GM21737 (cell line): ENCODE results near the gene BCL2.
"Not testable (repeated sequence)": the region's sequence is repeated elsewhere in the genome, so short reads cannot be mapped to it uniquely, and the experiment has no call there.

Source experiments
- ATAC-seq: cut with Tn5 transposase; IDR thresholded peaks from one replicate; pipeline ENCODE4 v1.9.1; 2021; ENCODE audit warnings: mild to moderate bottlenecking, moderate library complexity; ENCODE audit not compliant: unreplicated experiment

The BCL2 gene

GRCh38 chr18:63236921-63237846 is 82.4 kb downstream of the BCL2 start:
- ATAC-seq = no peak

- ATAC-seq = no peak
Observed at GRCh38 chr18:63236406-63236805, 83.2 kb downstream of the BCL2 start.

- ATAC-seq = not testable (repeated sequence)
Observed at GRCh38 chr18:63235920-63236319, 83.6 kb downstream of the BCL2 start.

- no peak for ATAC-seq
Observed at GRCh38 chr18:63234841-63235240, 84.7 kb downstream of the BCL2 start.

GRCh38 chr18:63234432-63234831 is 85.1 kb downstream of the BCL2 start:
- ATAC-seq = no peak

- no peak for ATAC-seq
Observed at GRCh38 chr18:63233334-63233733, 86.2 kb downstream of the BCL2 start.

- ATAC-seq = no peak
Observed at GRCh38 chr18:63232826-63233225, 86.7 kb downstream of the BCL2 start.

GRCh38 chr18:63229971-63230370 is 89.6 kb downstream of the BCL2 start:
- no peak for ATAC-seq

- ATAC-seq = no peak
Observed at GRCh38 chr18:63225434-63225833, 94.1 kb downstream of the BCL2 start.

- no peak for ATAC-seq
Observed at GRCh38 chr18:63224630-63225029, 94.9 kb downstream of the BCL2 start.

GRCh38 chr18:63223837-63224236 is 95.7 kb downstream of the BCL2 start:
- no peak for ATAC-seq

- ATAC-seq = no peak
Observed at GRCh38 chr18:63220903-63221302, 98.7 kb downstream of the BCL2 start.

- ATAC-seq = no peak
Observed at GRCh38 chr18:63218472-63218871, 101.1 kb downstream of the BCL2 start.

- no peak for ATAC-seq
Observed at GRCh38 chr18:63216516-63217311, 102.9 kb downstream of the BCL2 start.

- ATAC-seq = no peak
Observed at GRCh38 chr18:63213936-63214671, 105.5 kb downstream of the BCL2 start.

GRCh38 chr18:63213331-63213900 is 106.2 kb downstream of the BCL2 start:
- ATAC-seq = no peak

- ATAC-seq = no peak
Observed at GRCh38 chr18:63210521-63210920, 109.0 kb downstream of the BCL2 start.

- ATAC-seq = no peak
Observed at GRCh38 chr18:63208676-63209075, 110.9 kb downstream of the BCL2 start.

GRCh38 chr18:63207835-63208234 is 111.7 kb downstream of the BCL2 start:
- ATAC-seq = no peak

- no peak for ATAC-seq
Observed at GRCh38 chr18:63207143-63207790, 112.3 kb downstream of the BCL2 start.
